ENCODE measurements around the gene DIAPH1.

The DIAPH1 gene

DNA sequence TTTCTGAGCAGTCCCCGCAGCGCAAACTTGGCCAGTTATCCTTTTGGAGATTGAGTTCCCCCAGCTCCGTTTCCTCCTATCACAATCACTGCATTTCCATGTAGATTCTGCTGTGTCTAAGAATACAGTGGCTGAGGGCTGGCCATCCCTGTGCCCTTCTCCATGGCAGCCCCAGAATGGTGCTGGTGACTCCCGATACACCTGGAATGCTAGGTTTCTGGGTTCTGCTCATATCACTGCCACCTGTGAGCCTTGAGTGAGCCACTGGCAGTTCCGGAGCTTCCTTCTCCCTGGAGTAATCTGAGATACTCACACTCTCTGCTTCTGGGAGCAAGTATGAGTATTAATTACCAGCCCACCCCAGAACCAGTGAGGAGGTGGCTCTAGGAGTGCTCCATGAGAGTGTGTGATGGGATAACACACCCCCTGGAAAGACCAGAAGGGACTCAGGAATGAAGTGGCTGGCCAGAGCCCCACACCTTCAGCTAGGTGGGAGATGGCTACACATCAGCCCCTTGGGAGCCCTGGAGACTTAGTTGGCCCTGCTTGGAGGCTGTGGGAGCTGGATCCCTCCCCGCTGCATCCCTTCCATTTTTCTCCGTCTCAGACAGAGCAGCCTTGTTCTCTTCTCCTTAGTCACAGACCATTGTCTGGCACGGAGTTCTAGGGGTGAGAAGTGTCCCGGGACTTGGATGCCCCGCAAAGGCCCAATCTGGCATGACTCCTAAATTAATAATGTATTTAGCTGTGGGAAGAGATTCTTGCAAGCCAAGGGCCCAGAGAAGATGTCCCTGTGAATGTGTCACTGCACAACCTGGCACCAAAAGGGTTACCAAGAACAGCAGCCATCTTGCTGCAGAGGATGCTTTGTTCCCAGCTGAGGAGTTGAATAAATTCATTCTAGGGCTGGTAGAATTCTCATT, 125.0 kb downstream of the DIAPH1 start:
- H3K36me3 ChIP-seq (ENCODE audit: insufficient read depth, low read length): no peaks in the 10 kb centered on the region
- H2AFZ ChIP-seq (ENCODE audit: low read length): no peak overlapping the region
- H3K4me1 ChIP-seq (ENCODE audit: insufficient read depth, low read length, poor library complexity, severe bottlenecking): no peaks in the 10 kb centered on the region
- no peaks in the 10 kb centered on the region for H3K27me3 ChIP-seq (ENCODE audit: insufficient read depth, low read length, poor library complexity, severe bottlenecking)
- no peaks in the 10 kb centered on the region for H3K9me2 ChIP-seq (replicated peaks; ENCODE audit: low read depth, low read length)
- TF ChIP-seq, protein P1, sequence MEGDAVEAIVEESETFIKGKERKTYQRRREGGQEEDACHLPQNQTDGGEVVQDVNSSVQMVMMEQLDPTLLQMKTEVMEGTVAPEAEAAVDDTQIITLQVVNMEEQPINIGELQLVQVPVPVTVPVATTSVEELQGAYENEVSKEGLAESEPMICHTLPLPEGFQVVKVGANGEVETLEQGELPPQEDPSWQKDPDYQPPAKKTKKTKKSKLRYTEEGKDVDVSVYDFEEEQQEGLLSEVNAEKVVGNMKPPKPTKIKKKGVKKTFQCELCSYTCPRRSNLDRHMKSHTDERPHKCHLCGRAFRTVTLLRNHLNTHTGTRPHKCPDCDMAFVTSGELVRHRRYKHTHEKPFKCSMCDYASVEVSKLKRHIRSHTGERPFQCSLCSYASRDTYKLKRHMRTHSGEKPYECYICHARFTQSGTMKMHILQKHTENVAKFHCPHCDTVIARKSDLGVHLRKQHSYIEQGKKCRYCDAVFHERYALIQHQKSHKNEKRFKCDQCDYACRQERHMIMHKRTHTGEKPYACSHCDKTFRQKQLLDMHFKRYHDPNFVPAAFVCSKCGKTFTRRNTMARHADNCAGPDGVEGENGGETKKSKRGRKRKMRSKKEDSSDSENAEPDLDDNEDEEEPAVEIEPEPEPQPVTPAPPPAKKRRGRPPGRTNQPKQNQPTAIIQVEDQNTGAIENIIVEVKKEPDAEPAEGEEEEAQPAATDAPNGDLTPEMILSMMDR (conservative IDR thresholded peaks at IDR 0.05; ENCODE audit: low read length): no peak
- TF ChIP-seq EZH2phosphoT487 (IDR thresholded peaks at IDR 0.05; ENCODE audit: borderline replicate concordance): no peak
- H3K4me3 ChIP-seq (ENCODE audit: low read length, poor library complexity, severe bottlenecking): no peak overlapping the region
- H3K9me3 ChIP-seq (ENCODE audit: insufficient read depth, low read depth, low read length): no peaks in the 10 kb centered on the region
- no peaks in the 10 kb centered on the region for H3K79me2 ChIP-seq (ENCODE audit: insufficient read depth, low read length)
- H3K9ac ChIP-seq (ENCODE audit: low read depth, low read length, poor library complexity, severe bottlenecking): no peak overlapping the region
- no peaks in the 10 kb centered on the region for H3F3A ChIP-seq (ENCODE audit: low read depth)
- H3K4me2 ChIP-seq (ENCODE audit: low read depth, low read length, poor library complexity, severe bottlenecking): no peak overlapping the region
- no peaks in the 10 kb centered on the region for H4K20me1 ChIP-seq (ENCODE audit: insufficient read depth, low read length, poor library complexity, severe bottlenecking)

DNA sequence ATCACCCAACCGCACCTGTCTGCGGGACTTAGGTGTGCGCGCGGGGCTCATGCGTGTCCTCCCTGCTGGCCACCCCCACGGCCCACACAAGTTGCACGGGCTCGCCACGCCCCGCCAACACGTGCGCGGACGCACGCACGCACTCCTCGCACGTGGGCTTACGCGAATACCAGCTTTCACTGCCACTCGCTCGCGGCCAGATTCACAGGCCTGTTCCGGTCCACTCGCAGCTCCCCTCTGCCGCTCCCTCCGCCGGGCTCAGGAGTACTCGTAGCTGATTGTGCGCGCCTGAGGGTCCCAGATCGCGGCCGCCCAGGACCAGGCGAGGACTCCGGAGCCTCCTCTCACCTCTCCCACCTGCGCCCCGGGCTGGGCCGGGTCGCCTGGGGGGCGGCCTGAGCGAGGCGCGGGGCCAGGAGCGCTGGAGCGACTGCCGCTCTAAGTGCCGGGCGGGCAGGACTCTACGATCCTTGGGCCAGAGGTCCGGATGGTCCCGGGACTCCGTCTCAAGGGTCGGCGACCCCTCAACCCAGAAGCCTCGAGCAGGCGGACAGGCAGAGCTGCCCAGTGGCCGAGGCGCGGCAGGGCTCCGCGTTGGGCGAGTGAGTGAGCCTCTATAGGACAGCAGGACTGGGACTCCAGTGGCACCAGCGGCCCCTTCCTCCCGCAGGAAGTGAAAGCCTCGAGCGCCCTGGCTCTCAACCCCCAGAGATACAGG, 126.5 kb downstream of the DIAPH1 start:
- H3F3A ChIP-seq (ENCODE audit: low read depth): no peaks in the 10 kb centered on the region
- no peaks in the 10 kb centered on the region for H3K36me3 ChIP-seq (ENCODE audit: insufficient read depth, low read length)
- no peaks in the 10 kb centered on the region for H3K9me2 ChIP-seq (replicated peaks; ENCODE audit: low read depth, low read length)
- no peak overlapping the region for H3K4me2 ChIP-seq (ENCODE audit: low read depth, low read length, poor library complexity, severe bottlenecking)
- H3K4me3 ChIP-seq (ENCODE audit: low read length, poor library complexity, severe bottlenecking): no peak overlapping the region
- H3K79me2 ChIP-seq (ENCODE audit: insufficient read depth, low read length): no peaks in the 10 kb centered on the region
- no peaks in the 10 kb centered on the region for H3K9me3 ChIP-seq (ENCODE audit: insufficient read depth, low read depth, low read length)
- H3K9ac ChIP-seq (ENCODE audit: low read depth, low read length, poor library complexity, severe bottlenecking): no peak overlapping the region
- H2AFZ ChIP-seq (ENCODE audit: low read length): no peak overlapping the region
- no peaks in the 10 kb centered on the region for H3K27me3 ChIP-seq (ENCODE audit: insufficient read depth, low read length, poor library complexity, severe bottlenecking)
- H3K4me1 ChIP-seq (ENCODE audit: insufficient read depth, low read length, poor library complexity, severe bottlenecking): no peaks in the 10 kb centered on the region
- no peaks in the 10 kb centered on the region for H4K20me1 ChIP-seq (ENCODE audit: insufficient read depth, low read length, poor library complexity, severe bottlenecking)
- TF ChIP-seq, protein P1 (conservative IDR thresholded peaks at IDR 0.05; ENCODE audit: low read length): no peak
- TF ChIP-seq EZH2phosphoT487 (IDR thresholded peaks at IDR 0.05; ENCODE audit: borderline replicate concordance): no peak

DNA sequence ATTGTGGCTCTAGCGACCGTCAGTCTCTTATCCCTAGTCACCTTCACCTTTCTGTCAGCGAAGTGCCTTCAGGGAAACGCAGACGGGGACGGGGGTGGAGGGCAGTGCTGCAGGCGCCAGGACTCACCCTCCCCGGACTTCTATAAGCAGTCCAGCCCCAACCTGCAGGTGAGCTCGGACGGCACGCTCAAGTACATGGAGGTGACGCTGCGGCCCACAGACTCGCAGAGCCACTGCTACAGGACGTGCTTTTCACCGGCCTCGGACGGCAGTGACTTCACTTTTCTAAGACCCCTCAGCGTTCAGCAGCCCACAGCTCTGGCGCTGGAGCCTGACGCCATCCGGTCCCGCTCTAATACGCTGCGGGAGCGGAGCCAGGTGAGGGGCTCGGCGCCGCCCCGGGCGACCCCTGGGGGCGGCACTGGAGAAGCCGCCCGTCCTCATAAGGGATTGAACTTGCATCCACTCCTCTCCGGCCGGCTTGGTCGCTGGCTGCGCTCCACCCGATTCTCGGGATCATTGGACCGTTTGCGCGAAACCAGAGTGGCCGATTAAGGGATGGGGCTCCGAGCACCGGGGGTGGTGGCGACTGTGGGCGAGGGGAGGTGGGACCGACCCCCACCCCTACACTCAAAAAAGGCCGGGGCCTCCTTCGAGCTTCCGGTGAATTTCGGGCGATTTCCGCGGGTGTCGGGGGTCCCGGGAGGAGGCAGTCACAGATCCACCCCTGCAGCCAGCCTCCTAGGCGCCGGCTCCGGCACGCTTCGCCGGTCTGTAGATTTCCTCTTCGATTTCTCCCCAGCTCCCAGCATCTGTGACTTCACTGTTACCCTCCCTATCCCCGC, 127.3 kb downstream of the DIAPH1 start:
- Histone ChIP-seq H3K4me1 (ENCODE audit: insufficient read depth, low read length, poor library complexity, severe bottlenecking) (no peaks in the 10 kb centered on the region), H3K4me2 (ENCODE audit: low read depth, low read length, poor library complexity, severe bottlenecking) (no peak overlapping the region)

More for the DNA sequence above, 127.3 kb downstream of the DIAPH1 start:
- Histone ChIP-seq H4K20me1 (ENCODE audit: insufficient read depth, low read length, poor library complexity, severe bottlenecking) (no peaks in the 10 kb centered on the region), H3F3A (ENCODE audit: low read depth) (no peaks in the 10 kb centered on the region), H3K4me3 (ENCODE audit: low read length, poor library complexity, severe bottlenecking) (no peak overlapping the region), H3K9ac (ENCODE audit: low read depth, low read length, poor library complexity, severe bottlenecking) (no peak overlapping the region), H2AFZ (ENCODE audit: low read length) (no peak overlapping the region), H3K9me2 (replicated peaks; ENCODE audit: low read depth, low read length) (no peaks in the 10 kb centered on the region), H3K79me2 (ENCODE audit: insufficient read depth, low read length) (no peaks in the 10 kb centered on the region), H3K9me3 (ENCODE audit: insufficient read depth, low read depth, low read length) (no peaks in the 10 kb centered on the region), H3K27me3 (ENCODE audit: insufficient read depth, low read length, poor library complexity, severe bottlenecking) (no peaks in the 10 kb centered on the region), H3K36me3 (ENCODE audit: insufficient read depth, low read length) (no peaks in the 10 kb centered on the region)
- no peak for TF ChIP-seq EZH2phosphoT487 (IDR thresholded peaks at IDR 0.05; ENCODE audit: borderline replicate concordance)
- TF ChIP-seq, protein P1 (conservative IDR thresholded peaks at IDR 0.05; ENCODE audit: low read length): no peak
